Adrenal gland (tissue), 12 donors: Measurements from ENCODE around the gene LTB4R. TPM values are rescaled to one million over a fixed set of nuclear protein-coding genes. Genes with fewer than 3 reads are reported as not detected.

Experiments used
- DNase-seq, 7 donors: peaks; one replicate each; pipeline ENCODE4 v3.0.0-alpha.2; 2019 to 2020
- H3K27ac ChIP-seq, 5 donors: fragments of 200-600 bp; sonication (generic) in 4 of 5; 1 replicate in 3 of 5; 2 replicates in 2 of 5; pipeline versions ENCODE4 v1.5.1 to v1.8.0; 2016 to 2020; ENCODE audit warnings: mild to moderate bottlenecking in 1 of 5
- H3K27me3 ChIP-seq: fragments of 200-600 bp; 2 replicates; pipeline ENCODE4 v1.8.0; 2021
- H3K36me3 ChIP-seq, 2 donors: fragments of 200-600 bp; replicated peaks in 1 of 2; 1 replicate in 1 of 2; 2 replicates in 1 of 2; pipeline versions ENCODE4 v1.5.1 to v1.8.0; 2018 to 2022
- H3K4me1 ChIP-seq, 2 donors: fragments of 200-600 bp; replicated peaks in 1 of 2; 1 replicate in 1 of 2; 2 replicates in 1 of 2; pipeline versions ENCODE4 v1.5.1 to v1.8.0; 2018 to 2021
- H3K4me3 ChIP-seq, 4 donors: fragments of 200-600 bp; sonication (generic) in 3 of 4; one replicate each; pipeline ENCODE4 v1.5.1; 2016 to 2018
- H3K9me3 ChIP-seq, 3 donors: fragments of 200-600 bp; sonication (generic) in 1 of 3; replicated peaks in 1 of 3; 1 replicate in 2 of 3; 2 replicates in 1 of 3; pipeline versions ENCODE4 v1.5.1 to v1.8.0; 2016 to 2021
- POLR2A ChIP-seq, 2 donors: fragments of 450-650 bp; IDR thresholded peaks; one replicate each; pipeline ENCODE4 v1.6.1; 2017; ENCODE audit warnings: antibody characterized with exemption in 2 of 2, mild to moderate bottlenecking in 2 of 2, moderate library complexity in 1 of 2
- WGBS, 4 donors: extraction: QIAGEN DNeasy Blood & Tissue Kit in 2 of 4; methylation state at CpG; one replicate each; pipeline versions ENCODE4 v1.1.5 to v1.1.7; 2013 to 2017; 5-methylcytosine and 5-hydroxymethylcytosine counted together
- intact Hi-C, 2 donors: fragments of 100-400 bp; cut with DNase I; formaldehyde crosslinking; loops; one replicate each; pipeline versions ENCODE4 v1.14.1 to v1.15.0; 2022 to 2023
- polyA plus RNA-seq, 3 donors: library from polyadenylated mRNA; stranded (reverse); fragments of 200-250 nt in 2 of 3; fragments of 350-450 nt in 1 of 3; fragmentation: Illumina TruSeq in 1 of 3; extraction: RNeasy Lipid Tissue Mini Kit (QIAGEN cat#74804) in 1 of 3; gene quantifications; one replicate each; pipeline ENCODE4 v1.2.3, GENCODE V29; 2013 to 2014
- total RNA-seq, 9 donors: library from RNA; depleted of rRNA in 4 of 9; stranded (reverse); fragments of >200 nt in 4 of 9; fragments of 120-200 nt in 1 of 9; fragmentation: NEBNext Ultra II Directional in 1 of 9; extraction: Animal tissue kit (Norgen Biotek cat#: 25700) in 1 of 9; gene quantifications; one replicate each; pipeline versions ENCODE4 v1.1.0 to v1.2.4, GENCODE V29; 2013 to 2023
- TF ChIP-seq, protein P1 (sequence below), 6 experiments: fragments of 450-650 bp in 4 of 6; fragments of 200-600 bp in 2 of 6; sonication (generic) in 1 of 6; IDR thresholded peaks; 1 replicate in 5 of 6; 2 replicates in 1 of 6; pipeline versions ENCODE4 v1.5.1 to v1.8.0; 2016 to 2021; ENCODE audit warnings: antibody characterized with exemption in 6 of 6, mild to moderate bottlenecking in 2 of 6, moderate library complexity in 1 of 6
- donor health status: healthy with polysubstance abuse.
- donor health status: Bipolar disorder and iron deficiency.
- donor health status: DM: yes; HTN: yes; CAD: no.
- donor health status: DM: no; HTN: no; CAD: no.
- donor health status: DM: no; HTN: no; CAD: no.
- donor health status: DM: yes; HTN: yes; CAD: no.

Gene LTB4R
- total and polyA plus RNA-seq, 12 donors: 1.4 to 30.2 (median 11.6) TPM

DNA sequence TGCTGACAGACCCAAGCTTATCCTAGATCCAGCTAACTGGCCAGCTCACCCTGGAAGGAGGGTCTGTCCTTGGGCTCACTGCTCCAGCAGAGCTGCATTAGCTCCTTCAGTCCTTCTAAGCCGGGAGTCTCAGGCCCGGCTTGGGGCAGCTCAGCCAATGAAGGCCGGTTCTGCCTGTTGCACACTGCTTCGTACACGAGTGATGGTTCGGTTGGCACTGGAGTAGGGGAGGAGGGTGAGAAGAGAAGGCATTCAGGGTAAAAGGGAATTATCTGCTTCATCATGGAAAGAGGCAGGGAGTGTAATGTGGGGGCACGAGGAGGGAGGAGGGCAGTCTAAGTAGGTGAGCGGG is 26.5 kb downstream of the LTB4R start:
- H3K36me3 ChIP-seq: no peaks in the 10 kb centered on the region
- no peak overlapping the region for H3K27ac ChIP-seq
- H3K9me3 ChIP-seq: no peaks in the 10 kb centered on the region
- TF ChIP-seq POLR2A (IDR thresholded peaks at IDR 0.05): no peak
- TF ChIP-seq, protein P1, sequence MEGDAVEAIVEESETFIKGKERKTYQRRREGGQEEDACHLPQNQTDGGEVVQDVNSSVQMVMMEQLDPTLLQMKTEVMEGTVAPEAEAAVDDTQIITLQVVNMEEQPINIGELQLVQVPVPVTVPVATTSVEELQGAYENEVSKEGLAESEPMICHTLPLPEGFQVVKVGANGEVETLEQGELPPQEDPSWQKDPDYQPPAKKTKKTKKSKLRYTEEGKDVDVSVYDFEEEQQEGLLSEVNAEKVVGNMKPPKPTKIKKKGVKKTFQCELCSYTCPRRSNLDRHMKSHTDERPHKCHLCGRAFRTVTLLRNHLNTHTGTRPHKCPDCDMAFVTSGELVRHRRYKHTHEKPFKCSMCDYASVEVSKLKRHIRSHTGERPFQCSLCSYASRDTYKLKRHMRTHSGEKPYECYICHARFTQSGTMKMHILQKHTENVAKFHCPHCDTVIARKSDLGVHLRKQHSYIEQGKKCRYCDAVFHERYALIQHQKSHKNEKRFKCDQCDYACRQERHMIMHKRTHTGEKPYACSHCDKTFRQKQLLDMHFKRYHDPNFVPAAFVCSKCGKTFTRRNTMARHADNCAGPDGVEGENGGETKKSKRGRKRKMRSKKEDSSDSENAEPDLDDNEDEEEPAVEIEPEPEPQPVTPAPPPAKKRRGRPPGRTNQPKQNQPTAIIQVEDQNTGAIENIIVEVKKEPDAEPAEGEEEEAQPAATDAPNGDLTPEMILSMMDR (IDR thresholded peaks at IDR 0.05): no peak
- WGBS, 4 donors: 89 to 93% (median 90%) methylated on average over 8 of the region's 8 CpGs
- no peak overlapping the region for H3K4me3 ChIP-seq
- intact Hi-C loops: no loop called here
- H3K4me1 ChIP-seq: peaks cover 0 to 18% of the 10 kb centered on the region in 2 donors
- no peak for DNase-seq
- H3K27me3 ChIP-seq: peaks cover 11% of the 10 kb centered on the region

- no peak for TF ChIP-seq POLR2A (IDR thresholded peaks at IDR 0.05)
- TF ChIP-seq, protein P1 (IDR thresholded peaks at IDR 0.05): no peak
- intact Hi-C loops: no loop called here
- H3K27me3 ChIP-seq: peaks cover 11% of the 10 kb centered on the region
- no peaks in the 10 kb centered on the region for H3K36me3 ChIP-seq
- peak overlapping the region in 1 of 4 donors; percentile 42 for H3K4me3 ChIP-seq
- peaks cover 0 to 10% of the 10 kb centered on the region in 2 donors for H3K4me1 ChIP-seq
- H3K27ac ChIP-seq: no peak overlapping the region
- no peak for DNase-seq
- no peaks in the 10 kb centered on the region for H3K9me3 ChIP-seq
- WGBS, 4 donors: 82 to 88% (median 84%) methylated on average over 12 to 14 of the region's 14 CpGs; no CpG with 5 or more reads in 1 of the 4 donors
Observed at GRCh38 chr14:24338843-24339242, 27.5 kb downstream of the LTB4R start.

DNA sequence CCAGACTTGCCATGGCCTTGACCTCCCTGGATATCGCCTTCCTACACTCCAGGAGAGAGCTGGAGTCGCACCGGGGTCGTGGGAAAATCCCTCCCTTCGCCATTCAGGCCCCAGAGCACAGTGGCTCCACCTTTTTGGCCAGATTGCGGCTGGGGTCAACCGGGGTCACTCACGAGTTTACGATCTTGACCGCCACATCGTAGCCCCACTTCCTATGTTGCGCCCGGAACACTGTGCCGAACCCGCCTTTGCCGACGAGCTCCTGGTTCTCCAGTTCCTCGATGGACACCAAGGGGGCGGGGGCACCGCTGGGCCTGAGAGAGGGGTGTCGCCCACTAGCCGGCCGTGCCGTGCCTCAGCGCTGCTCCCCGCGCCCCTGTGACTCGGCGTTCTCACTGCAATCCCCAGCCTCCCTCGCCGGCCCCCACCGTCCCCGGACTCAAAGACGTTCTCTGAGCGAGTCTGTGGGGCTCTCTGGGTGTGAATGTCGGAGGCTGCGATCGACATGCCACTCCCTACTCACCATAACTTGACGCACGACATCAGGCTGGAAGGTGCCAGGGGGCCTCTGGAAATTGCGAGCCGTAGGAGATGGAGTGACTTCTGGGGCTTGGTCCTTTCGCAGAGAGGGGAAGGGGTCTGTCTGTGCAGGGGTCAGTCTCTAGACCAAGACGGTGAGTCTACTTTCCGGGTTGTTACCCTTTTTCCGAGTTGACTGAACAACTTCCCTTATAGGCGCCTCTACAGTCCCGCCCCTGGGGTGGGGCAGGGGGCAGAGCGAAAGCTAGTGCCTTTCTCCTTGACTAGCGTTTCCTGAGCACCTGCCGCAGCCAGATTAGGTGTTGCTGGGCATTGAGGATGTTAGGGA is 28.2 kb downstream of the LTB4R start, which contains the start of gene RIPK3:
RIPK3 (minus strand) TSS at position 708 of the 868 bp plus-strand sequence; CDS start at position 543, 165 bp downstream.
- intact Hi-C loops: no loop called here
- no peak for DNase-seq

DNA sequence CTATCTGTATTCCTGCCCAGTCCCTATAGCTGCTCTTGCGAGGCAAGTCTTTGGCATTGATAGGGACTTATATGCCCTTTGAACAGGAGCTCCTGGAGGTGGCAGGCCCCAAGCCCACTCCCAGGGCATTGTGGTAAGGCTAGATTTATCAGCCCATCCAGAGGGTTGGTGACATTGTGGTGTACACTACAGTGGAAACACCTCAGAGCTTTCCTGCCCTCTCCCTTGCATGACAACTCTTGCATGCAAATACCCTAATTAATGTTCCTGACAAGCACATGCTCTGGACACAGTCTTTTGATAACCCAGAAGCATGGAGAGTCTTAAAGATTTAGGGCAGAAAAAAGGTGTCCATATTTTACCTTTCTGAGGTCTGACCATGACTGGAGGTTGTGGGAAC is 29.3 kb downstream of the LTB4R start:
- intact Hi-C loops: no loop called here
- 75 to 100% (median 96%) methylated on average over 1 of the region's 1 CpG for WGBS, 4 donors
- no peak for DNase-seq
- TF ChIP-seq, protein P1 (IDR thresholded peaks at IDR 0.05): no peak
- TF ChIP-seq POLR2A (IDR thresholded peaks at IDR 0.05): no peak
- H3K9me3 ChIP-seq: no peaks in the 10 kb centered on the region
- no peak overlapping the region for H3K4me3 ChIP-seq
- H3K36me3 ChIP-seq: no peaks in the 10 kb centered on the region
- H3K27me3 ChIP-seq: no peaks in the 10 kb centered on the region
- H3K27ac ChIP-seq: no peak overlapping the region
- no peaks in the 10 kb centered on the region for H3K4me1 ChIP-seq

More for the DNA sequence above, 28.2 kb downstream of the LTB4R start, which contains the start of gene RIPK3:
- Histone ChIP-seq H3K4me1 (peaks cover 0 to 4% of the 10 kb centered on the region in 2 donors), H3K9me3 (no peaks in the 10 kb centered on the region), H3K4me3 (peak within 1 kb of the TSS in 1 of 4 donors; percentile 42), H3K27ac (peak within 1 kb of the TSS in 1 of 5 donors; percentile 47), H3K27me3 (peaks cover 8% of the 10 kb centered on the region), H3K36me3 (no peaks in the 10 kb centered on the region)
- 39 to 55% (median 41%) methylated on average over 17 to 51 of the region's 51 CpGs for WGBS, 4 donors
- no peak for TF ChIP-seq POLR2A (IDR thresholded peaks at IDR 0.05)
- TF ChIP-seq, protein P1 (IDR thresholded peaks at IDR 0.05): no peak
